NCI-H226 (cell line): ENCODE data around the gene PHKB.

Source experiments
- DNase-seq: peaks from one replicate; pipeline ENCODE4 v3.0.0-alpha.2; 2015

The PHKB gene

DNA sequence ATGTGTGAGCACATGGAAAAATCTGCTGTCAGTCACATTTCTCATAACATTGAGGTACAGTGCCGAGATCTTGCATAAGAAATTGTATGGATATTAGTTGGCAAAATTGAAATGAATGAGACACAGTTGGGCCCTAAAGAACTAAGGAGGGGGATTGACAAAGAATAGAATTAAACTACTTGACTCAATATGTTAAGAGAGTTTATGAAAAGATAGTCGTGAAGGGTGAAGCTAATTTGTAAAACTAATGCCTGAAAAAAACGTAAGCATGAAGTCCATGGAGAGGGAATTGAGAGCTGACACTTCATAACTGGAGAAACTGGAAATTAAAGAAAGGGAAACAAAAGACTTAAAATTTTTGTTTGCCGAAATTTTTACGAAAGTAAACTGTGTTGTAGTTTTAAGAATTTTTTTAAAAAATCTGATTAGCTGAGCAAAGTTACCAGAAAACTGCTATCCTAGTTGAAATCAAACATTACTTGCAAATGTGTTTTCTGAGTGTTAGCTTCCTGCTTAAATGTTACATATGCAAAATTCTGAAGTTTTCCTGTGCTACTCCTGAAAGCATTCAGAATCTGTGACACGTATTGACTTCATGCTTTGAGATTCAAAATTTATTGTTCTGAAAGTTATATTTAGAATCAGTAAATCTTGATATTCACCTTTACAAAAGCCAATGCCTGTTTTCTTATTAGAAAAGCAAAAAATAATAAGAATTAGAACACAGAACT is 239.9 kb downstream of the PHKB start:
- DNase-seq, result no peak

DNA sequence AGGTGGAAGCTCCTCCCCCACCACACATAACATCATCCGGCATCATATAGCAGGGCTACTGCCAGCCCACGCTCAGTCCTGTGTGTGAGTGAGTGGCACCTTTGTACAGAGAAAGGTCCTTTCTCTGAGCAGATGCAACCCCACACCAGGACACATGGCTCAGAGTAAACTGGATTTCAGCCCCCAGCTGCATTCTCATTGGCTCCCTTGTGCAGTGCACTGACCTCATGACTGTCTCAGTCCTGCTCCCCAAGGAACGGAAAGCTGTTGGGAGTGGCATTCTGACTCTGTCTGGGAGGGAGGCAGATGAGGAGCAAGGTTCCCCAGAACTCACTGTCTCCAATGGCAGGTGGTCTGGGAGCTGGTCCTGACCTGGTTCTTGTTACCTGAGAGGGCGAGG is 244.1 kb downstream of the PHKB start:
- no peak for DNase-seq

DNA sequence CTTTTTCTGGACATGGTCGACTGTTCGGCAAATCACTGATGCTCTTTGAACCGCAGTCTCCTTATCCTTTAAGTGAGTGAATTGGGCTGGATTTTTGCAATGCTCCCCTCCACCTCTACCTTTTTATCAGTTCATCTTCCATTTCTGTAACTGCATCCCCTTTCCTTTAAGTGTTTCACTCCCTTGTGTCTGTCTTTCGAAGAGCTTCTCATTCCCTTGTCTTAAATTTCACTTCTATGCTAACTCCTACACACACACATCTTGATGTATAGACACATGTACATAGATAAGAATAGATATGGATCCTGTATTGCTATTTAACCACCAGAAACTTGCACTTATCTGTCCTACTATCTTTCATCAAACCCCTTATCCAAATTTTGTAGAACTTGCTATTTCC is 250.7 kb downstream of the PHKB start:
- no peak for DNase-seq

DNA sequence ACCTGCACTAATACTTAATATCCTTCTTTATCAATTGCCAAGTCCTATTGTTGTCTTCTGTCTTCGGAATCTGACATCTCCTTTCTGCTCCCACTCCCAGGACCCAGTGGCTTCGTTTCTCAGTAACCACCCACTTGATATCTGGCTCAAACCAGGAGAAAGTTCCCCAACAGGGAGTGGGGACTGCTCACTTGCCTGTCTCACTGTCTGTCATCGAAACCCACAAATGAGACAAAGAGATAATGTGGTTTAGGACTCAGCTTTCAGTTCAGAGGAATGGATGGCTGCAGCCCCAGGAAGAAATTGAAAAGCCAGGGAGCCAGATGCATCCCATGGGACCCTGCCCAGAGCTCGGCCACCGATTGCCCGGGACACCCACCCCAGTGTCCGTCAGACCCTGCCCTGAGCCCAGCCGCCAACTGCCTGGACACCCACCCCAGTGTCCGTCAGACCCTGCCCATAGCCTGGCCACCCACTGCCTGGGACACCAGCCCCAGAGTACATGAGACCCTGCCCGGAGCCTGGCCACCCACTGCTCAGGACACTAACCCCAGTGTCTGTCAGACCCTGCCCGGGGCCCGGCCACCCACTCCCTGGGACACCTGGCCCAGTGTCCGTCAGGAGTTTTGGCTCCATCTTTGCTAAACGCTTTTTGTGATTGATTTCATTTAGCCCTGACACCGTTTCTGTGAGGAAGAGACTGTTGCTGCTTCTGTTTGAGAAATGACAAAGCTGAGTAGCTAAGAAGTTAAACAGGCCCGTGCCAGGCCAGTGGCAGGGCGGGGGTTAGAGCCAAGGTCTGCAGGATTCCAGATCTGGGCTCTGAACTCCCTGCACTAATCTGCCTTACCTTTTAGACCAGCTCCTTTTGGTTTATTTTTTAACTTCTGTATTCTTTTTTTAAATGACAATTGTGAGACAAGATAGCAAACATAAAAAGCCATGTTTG is 251.4 kb downstream of the PHKB start:
- no peak for DNase-seq

DNA sequence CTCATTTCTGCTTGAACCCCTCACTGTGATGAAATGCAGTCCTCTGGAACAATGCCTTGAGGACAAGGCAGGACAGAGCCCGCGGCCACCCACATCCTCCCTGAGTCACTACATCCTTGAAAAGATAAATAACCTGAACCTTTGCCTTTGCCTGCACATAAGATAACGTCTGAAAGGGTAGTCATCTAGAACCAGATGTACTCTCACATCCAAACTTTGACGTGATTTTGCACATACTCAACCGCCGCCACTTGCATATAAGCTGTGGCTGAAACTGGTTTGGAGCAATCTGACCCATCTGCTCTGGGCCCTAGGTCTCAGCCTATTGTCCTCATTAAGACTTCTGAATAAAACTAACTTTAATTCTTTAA is 252.1 kb downstream of the PHKB start:
- DNase-seq, result peak; percentile 52

DNA sequence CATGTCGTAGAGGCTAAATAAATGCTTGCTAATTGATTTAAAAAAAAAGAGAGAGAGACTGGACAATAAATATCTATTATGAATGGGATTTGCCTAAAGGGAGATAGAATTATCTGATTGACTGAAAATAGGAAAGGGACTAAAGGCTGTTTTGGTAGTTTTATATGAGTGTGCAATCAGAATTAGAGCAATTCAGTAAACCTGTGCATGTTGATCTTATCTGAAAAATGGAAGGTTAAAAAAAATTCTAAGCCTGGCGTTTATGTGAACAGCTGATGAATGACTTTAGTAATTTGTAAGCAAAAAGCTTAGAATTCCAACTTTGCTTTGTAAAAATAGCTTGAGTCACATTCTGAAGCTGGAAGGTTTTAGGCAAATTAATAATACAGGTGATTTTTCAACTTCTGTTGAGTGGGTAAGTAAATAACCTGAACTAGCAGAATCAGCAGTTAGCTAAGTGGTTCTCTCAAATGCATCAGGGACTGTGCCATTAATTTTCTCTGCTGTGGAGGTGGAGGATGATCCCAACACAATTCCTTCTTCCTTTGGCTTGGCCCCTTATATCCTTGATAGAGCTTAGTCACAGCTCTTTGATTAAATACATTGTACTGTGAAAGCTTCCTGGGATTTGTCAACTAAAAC is 254.4 kb downstream of the PHKB start:
- no peak for DNase-seq

DNA sequence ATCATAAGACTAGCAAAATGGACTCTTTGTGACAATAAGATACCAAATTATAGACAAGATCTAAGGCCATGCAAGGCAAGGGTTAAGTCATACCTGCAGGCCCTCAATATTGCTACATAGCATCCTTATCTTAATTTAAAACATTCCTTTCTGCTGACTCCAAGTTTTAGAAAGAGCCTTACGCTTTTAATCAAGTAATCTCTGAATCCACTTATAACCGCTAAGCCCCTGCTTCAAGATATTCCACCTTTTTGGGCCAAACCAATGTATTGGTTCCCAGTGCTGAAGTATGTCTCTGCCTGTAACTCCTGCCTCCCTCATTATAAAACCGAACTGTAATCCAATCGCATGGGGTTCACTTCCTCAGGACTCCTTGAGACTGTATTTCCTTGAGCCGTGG is 255.4 kb downstream of the PHKB start:
- DNase-seq, result peak; percentile 39

DNA sequence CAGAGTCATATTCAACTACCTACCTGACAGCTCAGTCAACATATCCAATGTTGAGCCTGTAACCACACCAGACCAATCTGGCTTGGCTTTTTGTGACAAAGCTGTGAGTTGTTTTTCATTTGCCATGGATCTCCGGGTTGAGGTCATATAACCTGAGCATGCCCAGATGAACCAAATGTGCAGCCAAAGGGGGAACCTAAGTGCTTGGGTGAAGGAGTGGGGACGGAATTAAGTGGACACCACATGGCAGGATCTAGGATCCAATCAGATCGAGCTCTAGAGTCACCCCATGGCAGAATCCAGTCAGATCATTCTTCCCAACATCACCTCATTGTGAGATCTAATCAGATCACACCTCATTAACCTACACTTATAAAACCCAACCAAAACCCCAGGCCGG is 258.6 kb downstream of the PHKB start:
- no peak for DNase-seq

DNA sequence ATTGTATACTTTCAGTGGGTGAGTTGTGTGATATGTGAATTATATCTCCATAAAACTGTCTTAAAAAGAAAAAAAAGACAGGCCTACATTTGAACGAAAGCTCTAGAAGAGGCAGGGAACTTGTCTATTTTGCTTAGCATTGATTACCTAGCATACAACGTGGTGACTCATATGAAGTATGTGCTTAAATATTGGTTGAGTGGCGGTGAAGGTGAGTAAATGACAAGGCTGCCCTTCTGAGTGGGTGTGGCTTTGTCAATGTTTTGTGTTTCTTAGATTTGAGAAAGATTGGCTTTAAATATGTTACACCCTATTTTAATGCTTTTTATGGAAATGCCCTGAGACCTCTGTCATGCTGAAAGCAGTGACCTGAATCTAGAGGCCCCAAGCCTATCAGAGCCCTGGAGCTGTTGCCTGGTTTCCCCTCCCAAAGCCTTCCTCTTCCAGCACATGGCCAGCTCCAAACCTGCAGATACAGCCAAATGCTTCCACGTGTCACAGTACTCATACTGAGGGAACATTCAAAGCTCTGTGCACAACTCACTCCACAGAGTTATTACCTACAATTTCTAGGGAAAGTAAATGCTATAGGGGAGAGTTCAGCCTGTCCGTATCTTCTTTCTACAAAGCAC is 260.0 kb downstream of the PHKB start:
- DNase-seq, result no peak

DNA sequence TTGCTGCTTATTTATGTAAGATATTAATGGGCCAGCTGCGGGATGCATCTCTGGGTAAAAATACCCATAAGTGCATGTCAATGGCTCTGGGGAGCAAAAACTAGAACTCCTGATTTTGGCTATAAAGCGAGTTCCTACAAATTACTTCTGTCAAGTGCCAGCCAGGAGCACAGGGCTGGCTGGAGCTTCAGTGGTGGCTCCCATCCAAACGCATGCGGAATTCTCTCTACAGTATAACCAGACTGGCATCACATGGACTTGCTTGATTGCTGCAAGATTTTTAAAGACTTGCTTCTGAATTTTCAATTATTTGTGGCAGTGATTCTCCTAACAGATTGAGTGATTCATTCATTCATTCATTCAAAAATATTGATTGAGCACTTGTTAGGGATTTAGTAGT is 260.9 kb downstream of the PHKB start:
- DNase-seq, result no peak

DNA sequence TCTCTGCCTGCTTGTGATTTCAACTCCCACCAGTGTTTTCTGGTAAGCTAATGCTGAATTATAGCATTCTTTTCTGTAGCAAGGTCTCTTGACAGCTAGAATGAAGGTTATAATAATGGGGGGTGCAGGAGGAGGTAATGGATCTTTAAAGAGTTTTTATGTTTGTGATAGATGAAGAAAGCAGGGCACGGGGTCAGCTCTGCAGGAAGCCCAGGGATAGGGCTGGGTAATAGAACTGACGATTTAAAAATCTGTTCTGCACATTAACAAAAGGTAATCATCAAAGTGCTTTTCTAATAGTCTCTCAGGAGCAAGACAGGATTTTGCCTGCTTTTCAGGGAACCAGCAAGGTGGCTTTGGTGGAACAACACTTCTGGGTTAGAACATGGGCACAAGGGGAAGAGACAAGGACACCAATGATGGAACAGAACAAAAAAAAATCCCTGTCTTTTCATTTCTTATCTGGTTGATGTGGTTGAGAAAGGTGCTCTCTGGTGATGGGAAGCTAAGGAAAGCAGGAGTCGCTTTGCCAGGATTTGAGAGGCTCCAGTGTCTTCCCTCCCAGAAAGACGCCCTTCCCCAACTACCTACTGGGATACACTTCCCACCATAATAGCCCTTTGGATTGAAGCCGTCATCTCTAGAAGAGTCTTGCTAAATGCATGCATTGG is 263.1 kb downstream of the PHKB start:
- no peak for DNase-seq

DNA sequence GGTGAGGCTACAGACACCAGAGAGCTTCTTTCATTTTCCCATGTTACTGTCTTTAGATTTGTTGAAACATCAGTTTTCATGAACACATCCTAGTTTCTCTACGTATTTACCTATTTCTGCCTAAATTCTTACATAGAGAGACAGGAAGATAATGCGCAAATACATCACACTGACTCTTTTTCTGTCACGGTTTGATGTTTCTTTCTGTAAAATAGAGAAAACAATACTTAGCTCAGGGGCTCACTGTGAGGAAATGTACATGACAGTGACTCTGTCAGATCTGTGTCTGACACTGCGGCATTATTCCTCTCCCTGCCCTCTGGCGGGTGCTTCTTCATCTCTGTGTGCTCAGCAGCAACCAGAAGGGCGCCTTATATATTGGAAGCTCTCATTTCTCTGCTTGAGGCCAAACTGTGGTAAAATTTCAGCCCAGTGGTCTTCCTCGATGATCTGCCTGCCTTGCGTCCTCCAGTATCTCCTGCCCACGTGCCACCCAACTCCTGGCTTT is 264.1 kb downstream of the PHKB start:
- no peak for DNase-seq

DNA sequence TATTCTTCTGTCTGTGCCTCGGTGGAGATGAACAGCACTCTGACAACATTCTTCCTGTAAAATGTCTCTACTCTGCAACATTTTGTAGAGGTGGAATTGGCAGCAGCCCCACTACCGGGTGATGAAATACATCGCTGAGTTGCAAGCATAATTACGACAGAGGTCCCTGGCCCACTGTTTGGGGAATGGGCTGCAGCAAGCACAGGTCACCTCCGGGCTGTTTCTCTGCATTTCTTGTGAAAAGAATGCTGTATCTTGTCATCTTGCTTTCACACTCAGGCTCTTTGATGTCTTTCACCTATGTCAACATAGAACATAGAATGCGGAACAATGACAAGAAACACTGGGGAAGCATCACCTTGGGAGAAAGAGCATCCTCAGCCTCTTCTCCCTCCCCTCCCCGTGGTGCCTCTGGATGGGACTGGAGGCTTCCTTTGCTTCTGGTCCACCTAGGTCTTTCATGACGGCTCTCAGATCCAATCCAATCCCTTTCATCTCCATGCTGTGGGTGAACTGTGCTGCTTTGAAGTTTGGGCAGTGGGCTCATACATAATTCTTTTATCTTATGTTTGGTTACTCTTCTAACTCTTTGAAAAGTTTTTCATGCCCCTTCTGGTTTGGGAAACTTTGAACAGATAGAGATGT is 265.0 kb downstream of the PHKB start:
- DNase-seq, result no peak

DNA sequence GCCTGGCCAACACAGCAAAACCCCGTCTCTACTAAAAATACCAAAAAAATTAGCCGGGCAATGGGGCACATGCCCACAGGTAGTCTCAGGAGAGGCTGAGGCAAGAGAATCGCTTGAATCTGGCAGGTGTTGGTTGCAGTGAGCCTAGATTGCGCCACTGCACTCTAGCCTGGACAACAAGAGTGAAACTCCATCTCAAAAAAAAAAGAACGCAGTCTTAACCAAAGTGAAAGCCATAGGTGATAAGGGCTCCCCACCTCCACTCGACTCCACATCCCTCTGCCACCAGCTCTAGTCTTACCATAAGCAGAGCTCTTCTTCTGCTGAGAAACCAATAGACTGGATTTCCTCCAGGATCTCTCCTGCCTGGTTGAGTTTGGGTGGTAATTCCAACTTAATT is 266.0 kb downstream of the PHKB start:
- no peak for DNase-seq

DNA sequence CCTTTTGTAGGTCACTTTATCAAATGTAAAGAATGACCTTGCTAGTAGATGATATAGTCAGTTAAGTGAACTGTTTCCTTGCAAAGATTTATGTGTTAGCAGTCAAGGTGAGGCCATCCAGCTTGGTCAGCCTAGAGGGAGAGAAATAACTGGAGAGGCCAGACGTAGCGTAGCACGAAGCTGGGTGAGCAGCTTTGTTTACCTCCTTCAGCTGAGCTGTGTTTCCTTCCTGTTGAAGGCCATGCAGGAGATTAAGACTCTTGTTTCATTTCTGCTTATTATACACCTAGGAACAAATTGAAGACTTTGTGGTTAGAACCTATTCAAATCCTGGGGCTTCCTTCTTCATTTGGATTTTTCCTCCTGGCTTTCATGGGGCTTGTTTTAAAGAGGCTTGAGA is 267.1 kb downstream of the PHKB start:
- DNase-seq, result no peak

DNA sequence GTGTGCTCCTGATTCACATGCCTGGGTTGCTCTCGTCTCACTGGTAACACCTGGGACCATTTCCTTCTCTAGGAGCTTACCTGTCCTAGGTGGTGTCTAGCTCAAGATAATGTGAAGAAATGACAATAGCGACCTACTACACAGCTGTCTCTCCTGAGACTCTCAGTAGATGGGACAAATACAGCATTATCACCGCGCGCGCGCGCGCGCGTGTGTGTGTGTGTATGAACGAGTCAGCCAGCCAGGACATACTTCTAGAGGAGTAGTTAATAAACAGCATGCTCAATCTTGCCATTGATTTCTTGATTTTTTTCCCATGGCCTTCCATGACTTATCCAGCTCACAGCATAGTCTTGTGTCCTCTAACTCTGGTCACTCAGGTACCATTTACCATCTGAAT is 268.6 kb downstream of the PHKB start:
- DNase-seq, result no peak

DNA sequence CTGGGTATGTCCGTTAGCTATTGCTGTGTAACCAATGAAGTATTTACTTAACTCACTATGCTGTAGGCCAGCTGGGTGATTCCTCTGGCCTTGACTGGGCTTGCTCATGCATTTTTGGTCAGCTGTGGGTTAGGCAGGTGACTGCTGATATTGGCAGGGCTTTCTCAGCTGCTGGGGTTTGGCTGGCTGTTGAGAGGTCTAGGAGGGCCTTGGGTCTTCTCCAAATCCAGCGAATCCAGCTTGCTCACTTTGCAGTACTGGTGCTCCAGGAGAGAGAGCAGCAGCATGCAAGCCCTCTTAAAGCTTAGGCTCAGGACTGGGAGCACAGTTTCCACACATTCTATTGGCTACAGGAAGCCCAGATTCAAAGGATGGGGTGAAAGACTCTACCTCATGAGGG is 270.1 kb downstream of the PHKB start:
- DNase-seq, result peak; percentile 67

DNA sequence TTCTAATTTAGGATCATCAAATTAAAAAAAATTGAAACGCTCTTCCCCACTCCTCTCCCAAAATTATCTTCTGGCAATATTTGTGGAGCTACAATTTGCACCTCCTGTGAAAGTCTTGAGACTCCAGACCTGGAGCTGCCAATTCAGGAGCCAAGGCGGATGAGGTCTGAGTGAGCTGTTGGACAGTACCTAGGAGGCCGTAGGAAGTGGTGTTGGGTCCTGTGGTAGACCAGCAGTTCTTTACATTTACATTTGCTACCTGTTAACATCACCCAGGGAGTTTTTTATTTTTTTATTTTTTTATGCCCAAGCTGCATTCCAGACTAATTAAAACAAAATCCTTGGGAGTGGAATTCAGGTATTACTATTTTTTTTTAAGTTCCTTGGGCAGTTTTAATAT is 271.0 kb downstream of the PHKB start:
- DNase-seq, result no peak

DNA sequence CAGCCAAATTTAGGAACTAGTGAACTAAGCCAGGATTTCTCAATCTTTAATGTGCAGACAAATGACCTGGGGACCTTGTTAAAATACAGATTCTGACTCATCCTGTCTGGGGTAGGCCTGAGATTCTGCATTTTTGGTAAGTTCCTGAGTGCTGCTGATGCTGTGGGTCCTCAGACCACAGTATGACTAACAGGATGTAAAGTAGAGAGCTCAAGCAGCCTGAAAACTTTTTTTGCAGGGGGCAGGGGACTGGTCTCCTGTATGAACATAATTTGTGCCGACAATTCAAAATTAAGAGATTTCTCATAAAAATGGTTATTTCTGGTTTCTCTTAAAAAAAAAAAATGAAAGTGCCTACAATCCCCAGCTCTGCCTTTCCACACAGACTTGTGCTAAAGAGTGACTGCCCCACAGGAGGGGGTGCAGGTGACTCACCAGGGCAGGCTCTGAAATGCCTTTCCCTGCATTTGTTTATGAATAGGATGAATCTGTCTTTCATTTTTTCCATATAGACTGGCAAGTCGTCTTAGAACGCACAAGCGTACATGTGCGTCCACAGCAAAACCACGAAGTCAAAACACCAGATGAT is 271.5 kb downstream of the PHKB start:
- peak; percentile 83 for DNase-seq

DNA sequence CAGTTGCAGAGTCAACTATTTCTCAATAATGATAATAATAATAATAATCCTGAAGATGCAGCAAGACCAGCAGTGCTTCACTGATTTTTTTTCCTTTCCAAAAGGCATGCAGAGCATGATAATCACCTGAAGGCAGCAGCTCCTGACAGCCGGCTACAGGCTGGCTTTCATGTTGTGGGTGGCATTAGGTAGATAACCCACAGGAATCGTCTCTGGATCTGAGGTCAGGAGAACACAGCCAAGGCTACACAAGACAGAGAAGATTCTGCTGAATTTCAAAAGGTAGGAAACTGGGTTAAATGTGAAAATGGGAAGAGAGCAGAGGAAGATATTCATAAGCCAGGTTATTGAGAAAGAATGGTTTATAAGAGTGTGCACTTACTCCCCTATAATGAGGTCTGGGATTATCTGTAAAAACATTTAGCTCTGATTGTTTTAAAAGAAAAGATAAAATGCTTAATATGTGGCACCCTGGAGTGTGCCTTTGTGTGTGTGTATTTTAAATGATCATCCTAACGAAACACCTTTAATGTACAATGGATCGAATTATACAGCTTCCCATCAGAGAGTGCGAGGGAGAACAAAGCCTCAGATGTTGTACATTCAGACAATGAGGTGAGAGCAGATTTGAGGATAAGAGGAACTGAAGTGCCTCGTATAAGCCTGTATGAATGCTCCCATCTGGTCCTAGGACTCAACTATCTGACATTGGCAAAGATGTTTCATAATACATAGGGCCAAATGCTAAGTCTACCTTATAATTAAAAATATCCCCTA is 273.1 kb downstream of the PHKB start:
- DNase-seq, result no peak
